Coronary artery (tissue), 2 donors: ENCODE measurements around the gene AHCYL2.

Experiments
- DNase-seq: peaks from one replicate; pipeline ENCODE4 v3.0.0-alpha.2; 2017; ENCODE audit warnings: low spot score
- H3K27ac ChIP-seq, 2 donors: fragments of 200-600 bp; sonication (generic); one replicate each; pipeline ENCODE4 v1.5.1; 2016 to 2019
- H3K4me3 ChIP-seq: fragments of 200-600 bp; sonication (generic); 2 replicates; pipeline ENCODE4 v1.5.1; 2016; ENCODE audit warnings: mild to moderate bottlenecking, moderate library complexity
- CTCF ChIP-seq: fragments of 200-600 bp; sonication (generic); IDR thresholded peaks from one replicate; pipeline ENCODE4 v1.5.1; 2019; ENCODE audit warnings: antibody characterized with exemption

The AHCYL2 gene

GRCh38 chr7:129421717-129422250, 197.0 kb downstream of the AHCYL2 start:
- no peak overlapping the region for H3K27ac ChIP-seq

GRCh38 chr7:129422727-129423126, 197.9 kb downstream of the AHCYL2 start:
- DNase-seq, result no peak
- Histone ChIP-seq H3K27ac (no peak overlapping the region), H3K4me3 (no peak overlapping the region)

More at GRCh38 chr7:129421717-129422250, 197.0 kb downstream of the AHCYL2 start:
- DNase-seq, result no peak
- no peak overlapping the region for H3K4me3 ChIP-seq
- no peak for TF ChIP-seq CTCF

GRCh38 chr7:129423700-129424410, 199.0 kb downstream of the AHCYL2 start:
- no peak for DNase-seq
- TF ChIP-seq CTCF, result no peak
- Histone ChIP-seq H3K4me3 (no peak overlapping the region), H3K27ac (no peak overlapping the region)

More at GRCh38 chr7:129422727-129423126, 197.9 kb downstream of the AHCYL2 start:
- TF ChIP-seq CTCF, result no peak

GRCh38 chr7:129426482-129426881, 201.7 kb downstream of the AHCYL2 start:
- TF ChIP-seq CTCF, result no peak
- no peak for DNase-seq
- no peak overlapping the region for H3K27ac ChIP-seq
- no peak overlapping the region for H3K4me3 ChIP-seq

- TF ChIP-seq CTCF, result no peak
- Histone ChIP-seq H3K4me3 (no peak overlapping the region), H3K27ac (no peak overlapping the region)
- DNase-seq, result no peak
Observed at GRCh38 chr7:129427526-129428045, 202.8 kb downstream of the AHCYL2 start.

- Histone ChIP-seq H3K4me3 (no peak overlapping the region), H3K27ac (no peak overlapping the region)
- no peak for TF ChIP-seq CTCF
- DNase-seq, result no peak
Observed at GRCh38 chr7:129431911-129432643, 207.2 kb downstream of the AHCYL2 start.
